H1 (cell line): ENCODE measurements around the gene USP43. TPM values are rescaled to one million over a fixed set of nuclear protein-coding genes. Genes with fewer than 3 reads are reported as not detected.

Source experiments
- CTCF ChIP-seq, 3 experiments: IDR thresholded peaks; 1 replicate in 2 of 3; 2 replicates in 1 of 3; pipeline versions ENCODE4 v1.5.1 to v1.6.1; 2011; ENCODE audit warnings: low read length in 3 of 3, mild to moderate bottlenecking in 3 of 3, inconsistent platforms in 2 of 3, low read depth in 1 of 3, moderate library complexity in 1 of 3; ENCODE audit not compliant: insufficient read depth in 1 of 3; ENCODE audit errors: control extremely low read depth in 1 of 3
- MAFK ChIP-seq: IDR thresholded peaks from 2 replicates; pipeline ENCODE4 v1.6.1; 2012; ENCODE audit warnings: low read depth, mild to moderate bottlenecking, improper control_type of control experiment, low read length
- MAX ChIP-seq: IDR thresholded peaks from 2 replicates; pipeline ENCODE4 v1.6.1; 2012; ENCODE audit warnings: inconsistent platforms
- SIX5 ChIP-seq: IDR thresholded peaks from 2 replicates; pipeline ENCODE4 v1.6.1; 2011; ENCODE audit warnings: mild to moderate bottlenecking, low read depth, low read length
- polyA plus RNA-seq, 7 experiments: library from polyadenylated mRNA; depleted of rRNA in 3 of 7; stranded (reverse) in 5 of 7; unstranded in 2 of 7; fragments of >200 nt in 5 of 7; fragments of 200-250 nt in 2 of 7; gene quantifications; 1 replicate in 5 of 7; 2 replicates in 1 of 7; 4 replicates in 1 of 7; pipeline versions ENCODE4 v1.2.1 to v1.2.3, GENCODE V29; 2011 to 2013; ENCODE audit warnings: missing spikeins in 2 of 7, mixed read lengths in 2 of 7
- total RNA-seq: library from RNA; stranded (reverse); fragmentation: NEBNext Ultra II Directional; extraction: Animal tissue kit (Norgen Biotek cat#: 25700); gene quantifications from 2 replicates; pipeline ENCODE4 v1.2.1, GENCODE V29; 2021

USP43 gene
- total and polyA plus RNA-seq, 2 of the 8 experiments (the other 6 are each of a cell fraction or from before 2014, with no cell fraction given): 3.0 to 7.2 TPM

- TF ChIP-seq MAFK (no peak), SIX5 (no peak), MAX (no peak), CTCF (IDR thresholded peaks at IDR 0.05; ENCODE audit: control extremely low read depth in 1 of 3, insufficient read depth in 1 of 3, low read depth in 1 of 3, low read length in 3 of 3) (no peak)
- TF ChIP-seq, all 59 proteins: peak for 0
These were observed 54.8 kb downstream of the USP43 start (continued) for GRCh38 chr17:9700136-9700535.
